Measurements from ENCODE around the gene SIPA1L3. TPM values are rescaled to one million over a fixed set of nuclear protein-coding genes. Genes with fewer than 3 reads are reported as not detected.

SIPA1L3 gene
- total and polyA plus RNA-seq, 2 of the 13 experiments (the other 11 are each of a cell fraction or from before 2014, with no cell fraction given), result 5.5 to 7.7 TPM

DNA sequence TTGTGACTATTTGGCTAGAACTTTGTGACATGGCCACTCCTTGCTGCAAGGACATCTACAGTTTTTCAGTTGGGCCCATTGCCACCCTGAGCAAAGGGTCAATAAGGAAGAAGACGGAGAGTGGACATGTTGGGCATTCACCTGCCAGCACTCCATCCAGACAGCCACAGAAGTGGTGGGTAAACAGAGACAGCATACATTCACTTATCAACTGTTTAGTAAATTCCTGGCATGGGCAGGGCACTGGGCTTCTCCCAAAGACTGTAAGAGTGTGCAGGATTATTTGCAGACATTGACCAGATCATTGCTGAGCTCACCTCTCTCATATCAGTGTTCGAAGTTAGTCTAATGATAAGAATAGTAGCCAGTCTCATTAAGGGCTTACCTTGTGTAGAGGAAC is 29.2 kb downstream of the SIPA1L3 start:
- Histone ChIP-seq H2AFZ (ENCODE audit: low read length) (no peak overlapping the region), H3K27me3 (ENCODE audit: control insufficient read depth in 1 of 2, insufficient read depth in 2 of 2, low read length in 2 of 2) (no peaks in the 10 kb centered on the region), H3K27ac (ENCODE audit: extremely low read length, insufficient read depth, low read length) (no peak overlapping the region), H3K4me2 (ENCODE audit: low read depth, low read length) (no peak overlapping the region), H3K4me1 (ENCODE audit: insufficient read depth, low read length) (peaks cover 53% of the 10 kb centered on the region), H3K79me2 (ENCODE audit: insufficient read depth, low read length) (peaks cover 31% of the 10 kb centered on the region), H3K9ac (ENCODE audit: insufficient read depth, low read depth, low read length) (no peak overlapping the region), H3K36me3 (replicated peaks in 1 of 2; ENCODE audit: control insufficient read depth in 1 of 2, insufficient read depth in 2 of 2, low read length in 2 of 2) (no peaks in the 10 kb centered on the region; a peak in 1 of 5 replicates), H4K20me1 (ENCODE audit: insufficient read depth, low read length) (no peaks in the 10 kb centered on the region), H3K9me3 (ENCODE audit: low read length) (peaks cover 9% of the 10 kb centered on the region), H3K4me3 (replicated peaks in 1 of 3; ENCODE audit: insufficient read depth in 1 of 3, low read depth in 2 of 3, low read length in 3 of 3) (no peak overlapping the region)
- no peak for TF ChIP-seq FOXA1 (IDR thresholded peaks at IDR 0.05)
- peak; percentile 34; the same call in 1 of the 2 replicates for TF ChIP-seq FOXA1 (CRISPR knock-in tag; IDR thresholded peaks at IDR 0.05)
- TF ChIP-seq ZNF777 (CRISPR knock-in tag; IDR thresholded peaks at IDR 0.05), result no peak
- no peak for TF ChIP-seq FOXP1 (IDR thresholded peaks at IDR 0.05)
- TF ChIP-seq FOXP1 (CRISPR knock-in tag; IDR thresholded peaks at IDR 0.05), result no peak
- TF ChIP-seq SOX13 (IDR thresholded peaks at IDR 0.05), result no peak
- peak in 1 of 2 experiments; percentile 28; a peak in 1 of 4 replicates for TF ChIP-seq SOX13 (CRISPR knock-in tag; conservative IDR thresholded peaks at IDR 0.05 in 1 of 2, IDR thresholded peaks at IDR 0.05 in 1 of 2)
- no peak for TF ChIP-seq NR2F6 (IDR thresholded peaks at IDR 0.05)
- 0 out of 2 replicates have a peak, but pooled peaks have one; percentile 14 for TF ChIP-seq NR2F6 (CRISPR knock-in tag; IDR thresholded peaks at IDR 0.05)
- peak; percentile 13; the same call in 1 of the 2 replicates for TF ChIP-seq FOSL2 (CRISPR knock-in tag; IDR thresholded peaks at IDR 0.05)
- CTCF ChIA-PET (ENCODE audit: low intra/inter-chr PET ratio, low total read pairs), result no interaction called here
- 60% methylated on average over 1 of the region's 2 CpGs for WGBS (ENCODE audit: low lambda C conversion rate)
- peak; percentile 26 for FAIRE-seq
- intact Hi-C loops (cut with micrococcal nuclease; ENCODE audit: unreplicated experiment), result no loop called here
- DNase-seq (ENCODE audit: low spot score), result peak; percentile 68
- BruUV-seq (replicated peaks), result no TSS peak
- no peak for ATAC-seq
- POLR2A ChIA-PET, result no interaction called here
- in situ Hi-C loops (cut with HindIII; ENCODE audit: extremely low pct_ligation_motif_present, low pct_unique_long_range_greater_than_20kb), result no loop called here

DNA sequence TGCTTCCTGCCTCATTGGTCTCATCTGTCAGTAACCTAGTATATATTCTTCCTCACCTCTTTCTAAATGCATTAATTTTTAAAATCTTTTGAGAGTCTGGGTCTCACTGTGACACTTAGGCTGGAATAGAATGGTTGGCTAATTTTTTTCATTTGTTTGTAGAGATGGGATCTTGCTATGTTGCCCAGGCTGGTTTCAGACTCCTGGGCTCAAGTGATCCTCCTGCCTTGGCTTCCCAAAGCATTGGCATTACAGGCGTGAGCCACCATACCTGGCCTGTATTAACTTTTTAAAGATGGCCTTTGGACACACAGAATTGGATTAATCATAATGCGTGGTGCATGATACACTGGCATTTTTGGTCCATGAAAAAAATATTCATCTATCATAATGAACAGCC is 29.9 kb downstream of the SIPA1L3 start:
- Histone ChIP-seq H3K79me2 (ENCODE audit: insufficient read depth, low read length) (peaks cover 31% of the 10 kb centered on the region), H3K36me3 (replicated peaks in 1 of 2; ENCODE audit: control insufficient read depth in 1 of 2, insufficient read depth in 2 of 2, low read length in 2 of 2) (no peaks in the 10 kb centered on the region; a peak in 1 of 5 replicates), H3K27me3 (ENCODE audit: control insufficient read depth in 1 of 2, insufficient read depth in 2 of 2, low read length in 2 of 2) (no peaks in the 10 kb centered on the region), H3K4me2 (ENCODE audit: low read depth, low read length) (no peak overlapping the region), H3K9ac (ENCODE audit: insufficient read depth, low read depth, low read length) (no peak overlapping the region), H3K4me1 (ENCODE audit: insufficient read depth, low read length) (peaks cover 54% of the 10 kb centered on the region), H4K20me1 (ENCODE audit: insufficient read depth, low read length) (no peaks in the 10 kb centered on the region), H3K4me3 (replicated peaks in 1 of 3; ENCODE audit: insufficient read depth in 1 of 3, low read depth in 2 of 3, low read length in 3 of 3) (no peak overlapping the region), H2AFZ (ENCODE audit: low read length) (no peak overlapping the region), H3K9me3 (ENCODE audit: low read length) (peaks cover 9% of the 10 kb centered on the region), H3K27ac (ENCODE audit: extremely low read length, insufficient read depth, low read length) (no peak overlapping the region)
- WGBS (ENCODE audit: low lambda C conversion rate), result 100% methylated on average over 2 of the region's 2 CpGs
- ATAC-seq (no peak), FAIRE-seq (no peak), DNase-seq (ENCODE audit: low spot score) (no peak)
- ChIA-PET CTCF (ENCODE audit: low intra/inter-chr PET ratio, low total read pairs) (no interaction called here), POLR2A (no interaction called here)
- no TSS peak for BruUV-seq (replicated peaks)
- in situ Hi-C loops (cut with HindIII; ENCODE audit: extremely low pct_ligation_motif_present, low pct_unique_long_range_greater_than_20kb), result no loop called here
- TF ChIP-seq ZNF121 (CRISPR knock-in tag; IDR thresholded peaks at IDR 0.05), result peak; percentile 83
- no peak for TF ChIP-seq ZNF709 (CRISPR knock-in tag; IDR thresholded peaks at IDR 0.05)
- intact Hi-C loops (cut with micrococcal nuclease; ENCODE audit: unreplicated experiment), result no loop called here
